ENCODE data around the gene LRRC25.

DNA sequence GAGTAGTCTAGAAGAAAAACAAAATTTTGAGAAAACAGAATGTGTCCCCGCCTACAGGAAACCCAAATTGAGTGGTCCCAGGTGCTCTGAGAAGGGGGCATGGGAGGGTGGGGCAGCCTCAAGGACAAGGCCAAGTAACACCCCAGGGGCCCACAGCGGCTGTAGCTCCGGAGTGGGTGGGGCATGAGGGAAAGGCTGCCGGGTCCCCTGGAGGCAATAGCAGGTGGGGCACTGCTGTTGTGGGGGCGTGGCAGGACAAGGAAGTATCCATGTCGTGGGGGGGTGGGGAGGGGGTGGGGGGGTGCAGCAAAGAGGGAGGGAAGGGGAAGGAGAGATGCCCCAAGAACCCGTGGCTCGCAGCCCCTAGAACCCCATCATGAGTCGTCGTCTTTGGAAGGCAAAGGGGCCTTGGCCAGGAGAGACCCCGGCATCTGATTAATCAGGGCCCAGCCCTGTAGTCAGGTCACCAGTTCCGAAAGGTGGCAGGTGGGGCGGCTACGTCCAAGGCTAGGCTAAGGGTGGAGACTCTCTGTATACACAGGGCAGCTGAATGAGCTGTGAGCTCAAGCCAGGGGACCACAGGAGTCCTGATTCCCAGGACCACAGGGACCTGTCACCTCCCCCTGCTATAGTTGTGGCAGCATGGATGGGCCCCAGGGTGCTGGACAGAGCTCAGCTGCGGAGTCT lies 48.0 kb upstream of the LRRC25 start:
- TF ChIP-seq, protein P1, sequence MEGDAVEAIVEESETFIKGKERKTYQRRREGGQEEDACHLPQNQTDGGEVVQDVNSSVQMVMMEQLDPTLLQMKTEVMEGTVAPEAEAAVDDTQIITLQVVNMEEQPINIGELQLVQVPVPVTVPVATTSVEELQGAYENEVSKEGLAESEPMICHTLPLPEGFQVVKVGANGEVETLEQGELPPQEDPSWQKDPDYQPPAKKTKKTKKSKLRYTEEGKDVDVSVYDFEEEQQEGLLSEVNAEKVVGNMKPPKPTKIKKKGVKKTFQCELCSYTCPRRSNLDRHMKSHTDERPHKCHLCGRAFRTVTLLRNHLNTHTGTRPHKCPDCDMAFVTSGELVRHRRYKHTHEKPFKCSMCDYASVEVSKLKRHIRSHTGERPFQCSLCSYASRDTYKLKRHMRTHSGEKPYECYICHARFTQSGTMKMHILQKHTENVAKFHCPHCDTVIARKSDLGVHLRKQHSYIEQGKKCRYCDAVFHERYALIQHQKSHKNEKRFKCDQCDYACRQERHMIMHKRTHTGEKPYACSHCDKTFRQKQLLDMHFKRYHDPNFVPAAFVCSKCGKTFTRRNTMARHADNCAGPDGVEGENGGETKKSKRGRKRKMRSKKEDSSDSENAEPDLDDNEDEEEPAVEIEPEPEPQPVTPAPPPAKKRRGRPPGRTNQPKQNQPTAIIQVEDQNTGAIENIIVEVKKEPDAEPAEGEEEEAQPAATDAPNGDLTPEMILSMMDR (IDR thresholded peaks at IDR 0.05; ENCODE audit: low read depth, low read length) = no peak
- TF ChIP-seq POLR2A (IDR thresholded peaks at IDR 0.05; ENCODE audit: extremely low read depth, insufficient read length) = no peak
- TF ChIP-seq, protein P2, sequence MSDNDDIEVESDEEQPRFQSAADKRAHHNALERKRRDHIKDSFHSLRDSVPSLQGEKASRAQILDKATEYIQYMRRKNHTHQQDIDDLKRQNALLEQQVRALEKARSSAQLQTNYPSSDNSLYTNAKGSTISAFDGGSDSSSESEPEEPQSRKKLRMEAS (IDR thresholded peaks at IDR 0.05; ENCODE audit: low read depth, low read length) = no peak
